IPS-18c (cell line): ENCODE data around the gene SNCAIP.
A peak's percentile ranks its signal among the peaks of the same experiment; 100 is the strongest.

ENCODE experiments used
- H3K4me3 ChIP-seq: 2 replicates; pipeline ENCODE4 v1.7.0; 2013; ENCODE audit warnings: low read depth, mild to moderate bottlenecking, low read length, moderate library complexity; ENCODE audit not compliant: insufficient read depth
- H3K9me3 ChIP-seq: one replicate; pipeline ENCODE4 v1.6.1; 2013; ENCODE audit warnings: mild to moderate bottlenecking, low read length, moderate library complexity; ENCODE audit not compliant: control insufficient read depth, insufficient read depth

SNCAIP gene

GRCh38 chr5:122310889-122311288 is 1.1 kb upstream of the SNCAIP start:
- Histone ChIP-seq H3K9me3 (no peaks in the 10 kb centered on the region), H3K4me3 (peak overlapping the region; percentile 10; the same call in 1 of the 2 replicates)

- peak overlapping the region; percentile 50 for H3K4me3 ChIP-seq
Observed at GRCh38 chr5:122311497-122311960, 508 bp upstream of the SNCAIP start.

GRCh38 chr5:122312591-122313406 is 762 bp downstream of the SNCAIP start:
- Histone ChIP-seq H3K4me3 (peak overlapping the region; percentile 70), H3K9me3 (no peaks in the 10 kb centered on the region)

More at GRCh38 chr5:122311497-122311960, 508 bp upstream of the SNCAIP start:
- no peaks in the 10 kb centered on the region for H3K9me3 ChIP-seq

DNA sequence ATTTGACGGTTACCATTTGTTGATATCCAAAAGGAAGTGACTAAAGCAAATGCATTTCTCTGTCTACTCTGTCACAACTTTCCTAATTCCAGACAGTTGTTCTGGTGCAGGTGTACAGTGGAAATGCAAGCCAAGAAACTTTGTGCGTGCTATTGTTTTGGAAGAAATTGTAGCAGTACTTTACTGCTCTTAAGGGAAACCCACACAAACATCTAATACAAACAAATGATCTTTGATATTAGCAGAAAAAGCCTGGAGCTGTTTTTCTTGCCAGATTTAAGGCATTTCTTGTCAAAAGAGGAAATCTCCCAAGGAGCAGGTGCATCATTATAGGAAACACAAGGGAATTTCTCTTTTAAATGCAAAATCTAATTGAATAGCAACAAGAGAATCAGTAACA is 2.0 kb downstream of the SNCAIP start:
- Histone ChIP-seq H3K9me3 (no peaks in the 10 kb centered on the region), H3K4me3 (no peak overlapping the region)

- Histone ChIP-seq H3K4me3 (no peak overlapping the region), H3K9me3 (no peaks in the 10 kb centered on the region)
Observed at GRCh38 chr5:122315521-122315920, 3.5 kb downstream of the SNCAIP start.

GRCh38 chr5:122316656-122317055 is 4.6 kb downstream of the SNCAIP start:
- Histone ChIP-seq H3K4me3 (no peak overlapping the region), H3K9me3 (no peaks in the 10 kb centered on the region)

DNA sequence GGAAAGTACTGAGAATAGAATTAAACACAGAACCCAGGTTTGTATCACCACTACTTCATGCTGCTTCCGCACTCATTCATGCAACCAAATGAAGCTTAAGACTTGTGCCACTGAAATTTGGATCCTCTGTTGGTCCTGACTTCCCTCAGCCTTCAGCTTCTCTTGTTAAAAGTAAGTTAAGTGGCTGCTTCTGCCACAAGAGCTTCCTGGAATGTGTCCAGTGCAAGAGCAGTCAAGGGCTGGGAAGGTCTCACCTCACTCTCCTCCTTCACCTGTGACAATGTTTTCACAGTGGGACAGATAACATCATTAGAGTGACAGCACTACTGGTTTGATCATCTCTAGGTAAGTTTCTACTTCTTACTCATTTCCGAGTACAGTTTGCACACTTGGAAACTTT is 7.9 kb downstream of the SNCAIP start:
- H3K9me3 ChIP-seq = no peaks in the 10 kb centered on the region
- no peak overlapping the region for H3K4me3 ChIP-seq

DNA sequence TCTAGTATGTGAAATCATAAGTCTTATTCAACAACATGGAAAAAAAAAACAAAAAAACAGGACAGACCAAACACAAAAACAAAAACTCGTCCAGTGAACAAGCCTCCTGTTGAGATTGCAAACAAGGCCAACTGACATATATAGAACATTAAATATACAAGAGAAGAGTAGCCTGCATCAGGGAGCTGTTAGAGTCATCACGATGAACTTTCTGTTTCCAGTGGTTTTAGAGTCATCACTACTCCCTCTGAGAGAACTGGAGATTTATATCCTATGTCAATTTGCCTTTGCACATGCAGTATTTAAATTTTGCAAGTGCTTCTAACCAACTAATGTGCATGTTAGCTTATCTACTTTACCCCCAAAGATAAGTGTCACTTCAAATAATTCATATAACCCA is 9.9 kb downstream of the SNCAIP start:
- Histone ChIP-seq H3K4me3 (no peak overlapping the region), H3K9me3 (no peaks in the 10 kb centered on the region)

- Histone ChIP-seq H3K4me3 (no peak overlapping the region), H3K9me3 (no peaks in the 10 kb centered on the region)
Observed at GRCh38 chr5:122322801-122323548, 10.9 kb downstream of the SNCAIP start.

DNA sequence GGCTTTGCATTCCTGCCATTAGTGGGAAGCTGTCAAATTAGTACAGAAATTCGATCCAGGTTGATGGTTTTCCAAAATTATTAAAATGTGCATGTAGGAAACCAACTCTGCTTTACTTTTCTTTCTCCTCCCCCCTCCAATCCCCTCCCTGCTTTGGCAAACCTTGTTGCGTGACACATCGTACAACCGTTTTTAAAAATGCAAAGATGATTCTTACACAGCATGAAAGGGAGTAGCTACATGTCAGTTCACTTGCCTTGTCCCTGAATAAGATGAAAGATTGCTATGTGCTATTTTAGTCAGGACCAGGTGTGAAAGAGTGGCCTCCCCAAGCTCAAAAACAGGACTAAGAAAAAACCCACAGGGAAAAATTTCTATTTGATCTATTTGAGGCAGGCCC is 11.7 kb downstream of the SNCAIP start:
- Histone ChIP-seq H3K9me3 (no peaks in the 10 kb centered on the region), H3K4me3 (no peak overlapping the region)

DNA sequence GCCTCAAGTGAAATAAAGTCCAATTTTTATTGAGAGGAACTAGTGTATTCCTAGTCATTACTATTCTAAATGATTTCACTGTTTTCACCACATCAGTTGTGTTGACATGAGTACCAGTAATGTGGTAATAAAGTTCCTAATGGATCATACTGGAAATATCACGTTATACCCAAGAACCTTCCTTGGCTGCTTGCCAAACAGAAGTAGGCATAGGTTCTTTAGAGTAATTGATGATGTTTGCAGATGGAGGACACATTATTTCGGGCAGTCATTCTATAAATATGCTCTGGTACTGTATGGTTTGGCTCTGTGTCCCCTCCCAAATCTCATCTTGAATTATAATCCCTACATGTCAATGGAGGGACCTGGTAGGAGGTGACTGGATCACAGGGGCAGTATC is 15.1 kb downstream of the SNCAIP start:
- Histone ChIP-seq H3K9me3 (no peaks in the 10 kb centered on the region), H3K4me3 (no peak overlapping the region)

- no peak overlapping the region for H3K4me3 ChIP-seq
- no peaks in the 10 kb centered on the region for H3K9me3 ChIP-seq
Observed at GRCh38 chr5:122330881-122331280, 18.8 kb downstream of the SNCAIP start.

DNA sequence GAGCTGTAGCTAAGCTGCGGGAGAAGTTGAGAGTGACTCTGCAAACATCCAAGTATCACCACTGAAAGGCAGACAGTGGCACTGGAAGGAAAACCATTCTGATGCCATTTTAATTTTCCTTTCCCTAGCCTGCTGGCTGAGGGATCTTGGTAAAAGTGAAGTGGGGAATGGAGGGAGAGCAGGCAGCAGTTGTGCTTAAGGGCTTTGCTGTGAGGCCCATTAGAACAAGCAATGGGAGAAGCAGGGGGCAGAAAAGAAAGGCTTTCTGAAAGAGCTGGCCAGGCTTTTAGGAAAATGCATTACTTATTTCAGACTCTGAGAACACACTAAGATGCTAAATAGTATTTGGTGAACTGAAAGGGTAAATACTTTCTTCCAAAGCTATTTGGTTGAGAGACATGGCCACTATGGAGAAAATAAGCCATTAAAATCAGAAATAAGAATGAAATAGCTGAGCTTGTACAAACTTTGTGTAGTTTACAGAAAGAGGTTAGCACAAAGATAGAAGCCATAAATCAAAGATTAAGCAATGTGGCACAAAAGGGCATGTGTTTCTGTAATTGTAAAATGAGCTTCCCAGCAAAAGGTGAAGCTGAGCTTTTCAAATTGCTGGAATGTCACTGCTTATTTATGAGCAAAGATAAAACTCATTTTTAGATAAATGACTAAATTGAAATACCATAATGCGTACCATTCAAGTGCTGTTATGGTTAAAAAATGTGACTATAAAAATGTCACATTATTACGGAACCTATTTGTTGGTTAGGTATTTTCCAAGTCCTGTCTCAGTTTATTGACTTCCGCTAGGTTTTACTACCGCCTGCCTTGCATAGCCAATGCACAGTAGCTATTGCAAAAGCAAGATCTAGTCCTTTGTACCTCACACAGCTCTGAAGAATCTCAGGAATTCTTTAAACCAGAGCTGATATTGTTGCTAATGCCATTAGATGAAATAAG is 20.8 kb downstream of the SNCAIP start:
- Histone ChIP-seq H3K4me3 (no peak overlapping the region), H3K9me3 (no peaks in the 10 kb centered on the region)

DNA sequence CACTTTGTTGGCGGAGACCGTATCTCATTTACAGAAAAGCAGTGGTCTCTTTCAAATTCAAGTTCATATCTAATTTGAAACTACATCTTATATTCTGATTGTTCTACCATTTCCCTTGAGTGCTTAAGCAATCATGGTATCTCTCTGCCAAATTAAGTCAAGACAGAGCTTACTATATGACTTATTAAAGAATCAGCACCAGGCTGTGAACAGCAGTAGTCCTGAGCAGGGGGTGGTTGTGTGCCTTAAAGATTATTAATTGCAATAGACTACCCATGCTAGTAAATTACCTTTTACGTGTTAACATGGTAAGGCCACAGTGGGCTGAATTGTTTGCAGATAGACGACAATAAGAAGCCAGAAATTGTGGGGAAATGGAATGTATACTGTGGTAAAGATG is 21.5 kb downstream of the SNCAIP start:
- no peak overlapping the region for H3K4me3 ChIP-seq
- no peaks in the 10 kb centered on the region for H3K9me3 ChIP-seq

DNA sequence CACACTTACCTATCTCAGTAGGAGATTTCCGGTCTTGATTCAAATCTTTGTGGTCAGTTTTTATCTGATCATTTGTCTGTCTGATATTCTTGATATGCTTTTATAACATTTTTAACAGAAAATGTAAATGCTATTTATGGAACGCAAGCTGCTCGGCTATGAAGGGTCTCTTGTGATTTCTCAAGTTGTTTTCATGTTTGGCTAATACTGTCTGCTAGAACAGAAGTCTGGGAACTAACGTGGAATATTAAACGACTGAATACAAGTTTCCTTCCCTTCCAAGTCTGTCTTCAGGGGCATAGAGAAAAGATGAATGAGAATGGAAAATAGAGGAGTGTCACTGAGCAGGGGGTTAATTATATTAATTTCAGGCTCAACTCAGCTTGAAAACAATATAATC is 27.6 kb downstream of the SNCAIP start:
- no peaks in the 10 kb centered on the region for H3K9me3 ChIP-seq
- no peak overlapping the region for H3K4me3 ChIP-seq

GRCh38 chr5:122341087-122341486 is 29.1 kb downstream of the SNCAIP start:
- H3K9me3 ChIP-seq = no peaks in the 10 kb centered on the region
- no peak overlapping the region for H3K4me3 ChIP-seq

- H3K9me3 ChIP-seq = no peaks in the 10 kb centered on the region
- H3K4me3 ChIP-seq = no peak overlapping the region
Observed at GRCh38 chr5:122342256-122342655, 30.2 kb downstream of the SNCAIP start.
